ENCODE results near the gene ATXN1.

- TF ChIP-seq CTCF (optimal IDR thresholded peaks at IDR 0.05 in 1 of 3, IDR thresholded peaks at IDR 0.05 in 1 of 3, conservative IDR thresholded peaks at IDR 0.05 in 1 of 3; ENCODE audit: extremely low read depth in 1 of 3, insufficient read depth in 2 of 3, low read length in 3 of 3) (no peak), EZH2 (IDR thresholded peaks at IDR 0.05; ENCODE audit: low read length) (no peak)
These were observed 64.8 kb downstream of the ATXN1 start for GRCh38 chr6:16696496-16696895.

Data from keratinocyte (primary cell).